ENCODE results near the gene TSPEAR. TPM values are rescaled to one million over a fixed set of nuclear protein-coding genes. Genes with fewer than 3 reads are reported as not detected.

The TSPEAR gene
- total and polyA plus RNA-seq, 8 donors: 0.05 to 0.29 (median 0.12) TPM; not detected in 4

DNA sequence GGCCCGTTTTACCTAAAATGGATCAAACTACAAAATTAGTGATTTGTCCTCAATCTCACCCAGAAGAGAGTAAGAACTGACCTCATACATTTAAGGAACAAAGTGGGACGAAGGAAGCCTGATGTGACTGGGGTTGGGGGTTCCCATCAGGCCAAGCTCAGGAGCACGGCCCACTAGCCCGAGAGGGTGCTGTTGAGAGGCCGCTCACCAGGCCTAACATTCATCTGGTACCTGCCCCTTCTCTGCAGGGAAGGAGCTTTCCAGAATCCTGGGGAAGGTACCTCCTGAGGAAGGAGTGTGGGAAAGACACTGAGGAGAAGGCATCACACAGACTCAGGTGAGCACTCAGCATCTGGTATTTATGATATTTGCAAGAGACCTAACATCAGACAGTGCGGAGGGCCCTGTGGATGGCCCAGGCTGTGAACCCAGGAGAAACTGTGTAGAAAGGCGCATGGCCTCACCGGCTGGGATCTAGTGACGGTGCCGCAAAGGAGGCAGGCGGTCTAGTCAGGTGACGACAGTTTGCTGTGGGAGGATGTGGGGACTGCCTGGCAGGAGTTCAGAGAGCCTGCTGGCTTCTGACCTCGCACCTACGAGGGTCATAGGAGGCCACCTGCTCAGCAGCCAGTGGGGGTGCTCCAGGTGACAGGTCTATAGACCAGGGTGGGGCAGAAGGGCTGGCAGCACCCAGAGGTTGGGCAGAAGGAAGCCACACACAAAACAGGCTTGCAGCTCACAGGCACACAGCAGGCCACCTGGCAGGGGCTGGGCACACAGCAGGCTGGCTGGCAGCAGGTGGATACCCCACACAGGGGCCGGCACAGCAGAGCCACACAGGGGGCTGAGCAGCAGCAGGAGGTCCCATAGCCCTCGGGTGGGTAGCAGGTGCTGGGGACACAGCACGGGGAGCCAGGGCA lies 57.5 kb downstream of the TSPEAR start:
- intact Hi-C loops (cut with DNase I; ENCODE audit: low total_unique reads): no loop called here
- no peaks in the 10 kb centered on the region for H3K4me1 ChIP-seq
- TF ChIP-seq CTCF (IDR thresholded peaks at IDR 0.05) (no peak), EP300 (IDR thresholded peaks at IDR 0.05) (no peak), POLR2AphosphoS5 (IDR thresholded peaks at IDR 0.05) (no peak), POLR2A (IDR thresholded peaks at IDR 0.05) (no peak)
- 68 to 86% (median 77%) methylated on average over 14 to 17 of the region's 17 CpGs for WGBS, 5 donors
- H3K9me3 ChIP-seq: peaks cover 0 to 22% (median 11%) of the 10 kb centered on the region in 4 donors
- H3K36me3 ChIP-seq: no peaks in the 10 kb centered on the region
- no peak overlapping the region for H3K27ac ChIP-seq
- peaks cover 0 to 38% (median 8%) of the 10 kb centered on the region in 3 donors for H3K27me3 ChIP-seq
- no peak overlapping the region for H3K4me3 ChIP-seq
- DNase-seq: no peak

- DNase-seq: peak in 1 of 2 donors; percentile 22
- Histone ChIP-seq H3K4me1 (no peaks in the 10 kb centered on the region), H3K36me3 (no peaks in the 10 kb centered on the region), H3K27me3 (peaks cover 0 to 33% (median 8%) of the 10 kb centered on the region in 3 donors), H3K9me3 (peaks cover 0 to 22% (median 11%) of the 10 kb centered on the region in 4 donors), H3K27ac (no peak overlapping the region), H3K4me3 (no peak overlapping the region)
- TF ChIP-seq POLR2A (IDR thresholded peaks at IDR 0.05) (no peak), CTCF (IDR thresholded peaks at IDR 0.05) (no peak), POLR2AphosphoS5 (IDR thresholded peaks at IDR 0.05) (no peak), EP300 (IDR thresholded peaks at IDR 0.05) (no peak)
- 60 to 71% (median 65%) methylated on average over 14 of the region's 14 CpGs for WGBS, 5 donors
- intact Hi-C loops (cut with DNase I; ENCODE audit: low total_unique reads): no loop called here
Observed at GRCh38 chr21:44653123-44653522, 58.2 kb downstream of the TSPEAR start.

- no peak overlapping the region for H3K27ac ChIP-seq
- 82 to 90% (median 89%) methylated on average over 12 of the region's 12 CpGs for WGBS, 5 donors
- intact Hi-C loops (cut with DNase I; ENCODE audit: low total_unique reads): no loop called here
Observed at GRCh38 chr21:44650973-44651675, 60.2 kb downstream of the TSPEAR start.

More at GRCh38 chr21:44650973-44651675, 60.2 kb downstream of the TSPEAR start:
- no peak for TF ChIP-seq POLR2A (IDR thresholded peaks at IDR 0.05)
- no peak for TF ChIP-seq POLR2AphosphoS5 (IDR thresholded peaks at IDR 0.05)
- TF ChIP-seq CTCF (IDR thresholded peaks at IDR 0.05): no peak
- no peak for TF ChIP-seq EP300 (IDR thresholded peaks at IDR 0.05)
- H3K9me3 ChIP-seq: peaks cover 0 to 8% (median 3%) of the 10 kb centered on the region in 4 donors
- no peak overlapping the region for H3K4me3 ChIP-seq
- H3K27me3 ChIP-seq: peaks cover 0 to 43% (median 24%) of the 10 kb centered on the region in 3 donors
- H3K36me3 ChIP-seq: no peaks in the 10 kb centered on the region
- no peaks in the 10 kb centered on the region for H3K4me1 ChIP-seq
- DNase-seq: no peak
